Measurements from ENCODE around the gene CLBA1.

The CLBA1 gene

DNA sequence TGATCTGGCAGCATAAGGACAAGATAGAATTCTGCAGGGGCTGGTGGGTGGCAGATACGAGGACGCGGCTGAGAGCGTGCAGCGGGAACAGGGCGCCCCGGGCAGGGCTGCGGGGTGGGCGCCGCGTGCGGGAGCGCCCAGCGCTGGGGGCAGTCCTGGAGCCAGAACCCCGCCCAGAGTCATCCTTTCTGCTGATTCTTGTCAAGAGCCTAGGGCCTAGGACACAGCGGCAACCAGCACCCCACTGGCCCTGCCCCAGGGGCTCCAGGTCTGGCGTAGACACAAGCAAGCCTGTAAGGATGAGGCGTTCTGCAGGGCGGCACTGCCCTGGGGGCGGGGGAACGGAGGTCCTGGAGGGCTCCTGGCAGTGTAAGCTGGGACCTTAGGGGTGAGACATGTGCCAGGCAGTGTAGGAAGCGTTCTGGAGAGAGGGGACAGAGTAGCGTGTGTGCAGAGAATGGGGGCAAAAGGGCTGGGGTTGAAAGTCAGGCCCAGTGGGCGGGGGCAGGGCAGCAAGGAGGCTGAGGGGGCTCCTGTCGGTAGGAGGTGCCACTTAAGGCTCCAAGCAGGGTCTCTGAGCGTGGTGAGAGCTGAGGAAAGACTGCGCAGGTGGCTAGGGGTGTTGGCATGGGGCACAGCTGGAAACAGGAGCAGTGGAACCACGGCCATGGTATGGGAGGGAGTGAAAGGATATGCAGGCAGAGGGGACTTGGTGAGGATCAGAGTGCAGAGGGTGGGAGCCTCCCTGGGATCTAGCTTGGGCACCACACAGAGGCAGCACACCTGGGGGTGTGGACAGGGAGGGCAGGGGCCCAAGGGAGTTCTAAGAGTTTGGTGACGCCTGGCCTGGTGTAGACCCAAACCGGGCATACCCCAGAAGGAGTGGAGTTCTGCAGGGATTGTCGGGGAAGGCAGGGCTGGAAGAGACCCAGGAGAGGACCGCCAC, 6.6 kb upstream of the CLBA1 start:
- DNase-seq = peak in 1 of 3 donors; percentile 24
- Histone ChIP-seq H3K36me3 (ENCODE audit: control insufficient read depth in 4 of 4, insufficient read depth in 4 of 4, low read length in 3 of 4) (no peaks in the 10 kb centered on the region), H3K27ac (ENCODE audit: insufficient read depth in 1 of 2, low read depth in 1 of 2, low read length in 2 of 2, poor library complexity in 1 of 2, severe bottlenecking in 2 of 2) (no peak overlapping the region), H3K4me1 (ENCODE audit: control extremely low read depth in 1 of 4, control insufficient read depth in 4 of 4, insufficient read depth in 4 of 4, low read length in 3 of 4) (peaks cover 0 to 16% (median 13%) of the 10 kb centered on the region in 4 experiments), H3K9me3 (ENCODE audit: control extremely low read depth in 1 of 5, control insufficient read depth in 4 of 5, insufficient read depth in 2 of 5, low read depth in 1 of 5, low read length in 4 of 5) (no peaks in the 10 kb centered on the region), H3K4me3 (ENCODE audit: control insufficient read depth in 1 of 7, extremely low read depth in 1 of 7, insufficient read depth in 4 of 7, low read depth in 2 of 7, low read length in 6 of 7) (peak overlapping the region in 3 of 7 experiments; percentile 19 to 74 (median 66)), H3K27me3 (replicated peaks in 2 of 5; ENCODE audit: control insufficient read depth in 4 of 5, insufficient read depth in 5 of 5, low read length in 4 of 5) (peaks cover 0 to 28% (median 18%) of the 10 kb centered on the region in 5 experiments)
- 48% methylated on average over 26 of the region's 32 CpGs for WGBS (ENCODE audit: insufficient coverage)
- CTCF ChIA-PET = interaction anchor here (1.3 to 1.4 kb wide), 2 partner anchors 10 to 65 kb away, joined by 4 to 6 read pairs; no protein-coding TSS in a partner anchor
- POLR2A ChIA-PET = interaction anchor here (0.6 kb wide), 1 partner anchor 288 kb away, joined by 7 read pairs; no protein-coding TSS in a partner anchor

DNA sequence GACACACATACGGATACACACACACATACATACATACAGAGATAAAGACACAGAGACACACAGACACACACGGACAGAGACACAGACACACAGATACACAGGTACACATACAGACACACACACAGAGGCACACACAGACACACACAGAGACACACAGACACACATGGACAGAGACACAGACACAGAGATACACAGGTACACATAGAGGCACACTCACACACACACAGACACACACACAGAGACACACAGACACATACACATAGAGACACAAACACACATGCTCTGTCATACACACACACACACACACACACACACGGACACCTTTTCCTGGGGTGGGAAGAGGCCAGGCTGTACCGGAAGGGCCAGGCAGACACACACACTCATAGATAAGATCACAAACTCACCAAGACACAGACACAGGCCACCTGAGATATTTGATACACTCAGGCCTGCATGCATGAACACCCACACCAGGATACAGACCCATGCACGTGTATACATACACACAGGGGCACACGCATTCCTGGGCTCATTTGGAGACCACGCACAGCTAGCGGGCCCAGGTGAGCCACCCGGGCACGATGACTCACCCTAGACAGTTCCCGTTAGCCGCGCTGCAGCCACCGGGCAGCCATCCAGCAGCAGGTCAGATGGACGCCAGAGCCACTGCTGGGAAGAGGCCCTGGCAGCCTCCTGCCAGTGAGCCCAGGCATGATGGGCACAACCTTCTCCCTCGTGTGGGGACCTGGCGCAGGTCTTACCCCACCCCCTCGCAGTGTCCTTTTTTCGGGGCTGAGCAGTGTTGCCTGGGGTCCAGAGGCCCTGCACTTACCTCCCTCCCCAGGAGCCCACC, 5.6 kb upstream of the CLBA1 start:
- peaks cover 0 to 28% (median 18%) of the 10 kb centered on the region in 5 experiments for H3K27me3 ChIP-seq (replicated peaks in 2 of 5; ENCODE audit: control insufficient read depth in 4 of 5, insufficient read depth in 5 of 5, low read length in 4 of 5)
- no peak for DNase-seq
- no peak overlapping the region for H3K4me3 ChIP-seq (ENCODE audit: control insufficient read depth in 1 of 7, extremely low read depth in 1 of 7, insufficient read depth in 4 of 7, low read depth in 2 of 7, low read length in 6 of 7)
- H3K4me1 ChIP-seq (ENCODE audit: control extremely low read depth in 1 of 4, control insufficient read depth in 4 of 4, insufficient read depth in 4 of 4, low read length in 3 of 4) = peaks cover 0 to 18% (median 13%) of the 10 kb centered on the region in 4 experiments
- H3K36me3 ChIP-seq (ENCODE audit: control insufficient read depth in 4 of 4, insufficient read depth in 4 of 4, low read length in 3 of 4) = no peaks in the 10 kb centered on the region
- ChIA-PET CTCF (interaction anchor here (1.4 to 1.9 kb wide), 2 partner anchors 11 to 63 kb away, joined by 4 to 11 read pairs; no protein-coding TSS in a partner anchor), POLR2A (no interaction called here)
- H3K27ac ChIP-seq (ENCODE audit: insufficient read depth in 1 of 2, low read depth in 1 of 2, low read length in 2 of 2, poor library complexity in 1 of 2, severe bottlenecking in 2 of 2) = no peak overlapping the region
- WGBS (ENCODE audit: insufficient coverage) = 86% methylated on average over 16 of the region's 19 CpGs
- no peaks in the 10 kb centered on the region for H3K9me3 ChIP-seq (ENCODE audit: control extremely low read depth in 1 of 5, control insufficient read depth in 4 of 5, insufficient read depth in 2 of 5, low read depth in 1 of 5, low read length in 4 of 5)

DNA sequence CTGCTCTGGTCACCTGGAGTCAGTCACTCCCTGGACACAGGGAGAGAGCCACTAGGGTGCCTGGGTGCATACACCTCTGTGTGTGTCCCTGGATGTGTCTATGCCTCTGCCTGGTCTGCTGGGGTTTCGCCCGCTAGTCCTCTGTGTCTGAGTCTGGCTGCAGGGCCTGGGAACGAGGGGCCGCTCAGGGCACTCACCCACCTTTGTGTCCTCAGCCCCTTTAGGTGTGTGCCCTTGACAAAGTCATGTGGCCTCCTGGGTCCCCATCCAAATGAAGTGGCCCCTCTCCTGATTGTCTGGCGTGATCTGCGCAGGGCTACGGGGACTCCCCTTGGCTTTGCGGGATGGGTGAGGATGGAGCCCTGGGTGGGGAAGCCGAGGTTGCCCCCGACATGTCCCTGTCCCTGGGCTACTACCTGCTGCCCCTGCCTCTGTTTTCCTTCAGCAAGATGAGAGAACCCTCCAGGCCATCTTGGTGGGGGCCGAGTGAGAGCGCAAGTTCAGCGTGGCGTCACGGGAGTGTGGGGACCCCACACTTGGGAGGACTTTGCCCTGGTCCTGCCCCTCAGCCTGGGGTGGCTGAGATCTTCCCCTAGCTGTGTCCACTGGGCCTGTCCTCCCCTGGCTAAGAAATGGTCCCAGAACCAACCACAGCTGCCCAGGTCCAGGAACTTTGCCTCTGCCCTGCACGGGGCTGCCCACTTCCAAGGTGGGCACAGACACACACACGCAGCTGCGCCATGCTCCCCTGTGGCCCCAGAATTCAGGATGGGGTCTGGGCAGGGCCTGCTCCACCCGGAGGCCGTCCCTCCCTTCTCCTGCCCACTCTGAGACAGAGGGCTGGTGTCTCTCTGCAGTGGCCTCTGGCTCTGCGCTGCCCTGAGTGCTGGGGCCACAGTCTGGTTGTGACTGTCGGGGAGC, 4.7 kb upstream of the CLBA1 start:
- ChIA-PET CTCF (interaction anchor here (1.0 to 1.9 kb wide), 4 partner anchors 12 to 64 kb away, joined by 3 to 11 read pairs (median 6); no protein-coding TSS in a partner anchor), POLR2A (no interaction called here)
- no peaks in the 10 kb centered on the region for H3K36me3 ChIP-seq (ENCODE audit: control insufficient read depth in 4 of 4, insufficient read depth in 4 of 4, low read length in 3 of 4)
- 96% methylated on average over 21 of the region's 22 CpGs for whole genome bisulfite sequencing (ENCODE audit: insufficient coverage)
- H3K9me3 ChIP-seq (ENCODE audit: control extremely low read depth in 1 of 5, control insufficient read depth in 4 of 5, insufficient read depth in 2 of 5, low read depth in 1 of 5, low read length in 4 of 5) = no peaks in the 10 kb centered on the region
- no peak overlapping the region for H3K4me3 ChIP-seq (ENCODE audit: control insufficient read depth in 1 of 7, extremely low read depth in 1 of 7, insufficient read depth in 4 of 7, low read depth in 2 of 7, low read length in 6 of 7)
- no peak for DNase-seq
- H3K4me1 ChIP-seq (ENCODE audit: control extremely low read depth in 1 of 4, control insufficient read depth in 4 of 4, insufficient read depth in 4 of 4, low read length in 3 of 4) = peaks cover 0 to 18% (median 15%) of the 10 kb centered on the region in 4 experiments
- H3K27me3 ChIP-seq (replicated peaks in 2 of 5; ENCODE audit: control insufficient read depth in 4 of 5, insufficient read depth in 5 of 5, low read length in 4 of 5) = peaks cover 0 to 28% (median 18%) of the 10 kb centered on the region in 5 experiments
- no peak overlapping the region for H3K27ac ChIP-seq (ENCODE audit: insufficient read depth in 1 of 2, low read depth in 1 of 2, low read length in 2 of 2, poor library complexity in 1 of 2, severe bottlenecking in 2 of 2)

DNA sequence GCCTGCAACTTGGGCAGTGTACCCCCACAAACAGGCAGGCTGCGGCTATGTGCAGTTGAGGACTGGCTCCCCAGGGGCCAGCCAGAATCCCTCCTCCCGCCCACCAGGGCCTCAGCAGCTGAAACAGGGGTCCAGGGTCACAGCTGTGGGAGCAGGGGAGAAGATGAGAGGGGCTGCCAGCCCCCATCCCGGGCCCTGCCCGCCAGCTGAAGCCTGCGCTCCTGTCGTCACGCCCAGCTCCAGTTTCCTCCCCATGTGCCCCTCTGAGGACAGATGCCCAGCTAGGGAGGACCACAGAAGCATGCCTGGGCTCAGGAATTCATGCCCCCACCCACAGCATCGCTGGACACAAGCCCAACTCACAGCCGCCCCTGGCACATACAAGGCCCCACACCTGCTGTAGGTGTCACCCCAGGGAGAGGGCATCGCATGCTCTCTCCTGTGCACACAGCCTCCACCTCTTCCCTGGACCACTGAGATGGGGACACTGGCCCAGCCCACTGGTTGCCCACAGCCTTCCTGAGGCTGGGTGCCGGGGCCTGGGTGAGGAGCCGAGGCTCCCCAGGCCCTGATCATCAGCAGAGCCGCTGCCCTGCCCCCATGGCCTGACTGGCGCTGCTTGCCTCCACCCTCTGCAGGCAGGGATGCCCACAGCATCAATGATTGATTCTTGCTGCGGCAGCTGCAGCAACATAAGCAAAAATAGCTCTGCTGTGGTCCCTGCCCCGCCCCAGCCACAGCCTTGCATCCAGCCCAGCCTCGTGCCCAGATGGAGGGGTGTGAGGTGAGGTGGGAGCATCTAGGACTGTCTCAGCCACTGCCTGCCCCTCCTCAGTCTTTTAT, 3.7 kb upstream of the CLBA1 start:
- H3K4me1 ChIP-seq (ENCODE audit: control extremely low read depth in 1 of 4, control insufficient read depth in 4 of 4, insufficient read depth in 4 of 4, low read length in 3 of 4) = peaks cover 0 to 25% (median 21%) of the 10 kb centered on the region in 4 experiments
- no peak for DNase-seq
- ChIA-PET CTCF (interaction anchor here (1.0 to 1.9 kb wide), 3 partner anchors 38 to 63 kb away, joined by 3 to 11 read pairs (median 7); no protein-coding TSS in a partner anchor), POLR2A (no interaction called here)
- WGBS (ENCODE audit: insufficient coverage) = 93% methylated on average over 13 of the region's 17 CpGs
- no peaks in the 10 kb centered on the region for H3K9me3 ChIP-seq (ENCODE audit: control extremely low read depth in 1 of 5, control insufficient read depth in 4 of 5, insufficient read depth in 2 of 5, low read depth in 1 of 5, low read length in 4 of 5)
- H3K27ac ChIP-seq (ENCODE audit: insufficient read depth in 1 of 2, low read depth in 1 of 2, low read length in 2 of 2, poor library complexity in 1 of 2, severe bottlenecking in 2 of 2) = no peak overlapping the region
- no peaks in the 10 kb centered on the region for H3K36me3 ChIP-seq (ENCODE audit: control insufficient read depth in 4 of 4, insufficient read depth in 4 of 4, low read length in 3 of 4)
- H3K4me3 ChIP-seq (ENCODE audit: control insufficient read depth in 1 of 7, extremely low read depth in 1 of 7, insufficient read depth in 4 of 7, low read depth in 2 of 7, low read length in 6 of 7) = no peak overlapping the region
- H3K27me3 ChIP-seq (replicated peaks in 2 of 5; ENCODE audit: control insufficient read depth in 4 of 5, insufficient read depth in 5 of 5, low read length in 4 of 5) = peaks cover 0 to 21% (median 17%) of the 10 kb centered on the region in 5 experiments

DNA sequence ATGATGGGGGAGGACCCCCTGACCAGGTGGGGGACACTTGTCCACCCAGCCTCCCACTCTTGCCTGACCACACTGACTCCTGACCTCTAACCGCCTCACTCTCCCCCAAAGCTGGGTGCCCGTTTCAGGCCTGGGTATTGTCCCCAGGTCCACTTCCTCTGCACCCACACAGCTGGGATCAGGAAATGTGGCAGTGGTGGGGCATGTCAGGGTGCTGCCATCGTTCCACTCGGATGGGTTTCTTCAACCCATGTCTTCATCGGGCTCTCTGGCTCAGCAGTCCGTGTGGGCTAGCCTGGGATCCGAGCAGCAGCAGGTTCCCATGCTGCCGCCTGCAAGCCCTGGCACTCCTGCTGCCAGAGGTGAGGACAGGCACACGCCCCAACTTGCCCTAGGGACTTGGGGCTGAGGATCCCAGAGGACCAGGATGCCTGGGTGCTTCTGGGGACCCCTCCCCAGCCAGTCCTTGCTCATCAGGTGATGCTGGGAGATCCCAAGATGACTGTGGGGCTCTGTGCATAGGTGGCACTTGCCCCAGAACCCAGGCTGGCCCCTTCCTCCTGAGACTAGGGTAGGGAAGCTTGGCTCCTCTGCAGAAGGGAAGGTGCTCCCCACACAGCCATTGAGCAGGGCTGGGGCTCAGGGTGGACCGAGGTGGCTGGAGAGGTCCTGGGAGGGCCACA, 2.9 kb upstream of the CLBA1 start:
- peaks cover 0 to 13% (median 11%) of the 10 kb centered on the region in 5 experiments for H3K27me3 ChIP-seq (replicated peaks in 2 of 5; ENCODE audit: control insufficient read depth in 4 of 5, insufficient read depth in 5 of 5, low read length in 4 of 5)
- H3K9me3 ChIP-seq (ENCODE audit: control extremely low read depth in 1 of 5, control insufficient read depth in 4 of 5, insufficient read depth in 2 of 5, low read depth in 1 of 5, low read length in 4 of 5) = no peaks in the 10 kb centered on the region
- ChIA-PET CTCF (no interaction called here), POLR2A (no interaction called here)
- WGBS (ENCODE audit: insufficient coverage) = 90% methylated on average over 7 of the region's 10 CpGs
- H3K4me3 ChIP-seq (ENCODE audit: control insufficient read depth in 1 of 7, extremely low read depth in 1 of 7, insufficient read depth in 4 of 7, low read depth in 2 of 7, low read length in 6 of 7) = no peak overlapping the region
- no peak for DNase-seq
- peaks cover 0 to 21% (median 20%) of the 10 kb centered on the region in 4 experiments for H3K4me1 ChIP-seq (ENCODE audit: control extremely low read depth in 1 of 4, control insufficient read depth in 4 of 4, insufficient read depth in 4 of 4, low read length in 3 of 4)
- no peak overlapping the region for H3K27ac ChIP-seq (ENCODE audit: insufficient read depth in 1 of 2, low read depth in 1 of 2, low read length in 2 of 2, poor library complexity in 1 of 2, severe bottlenecking in 2 of 2)
- H3K36me3 ChIP-seq (ENCODE audit: control insufficient read depth in 4 of 4, insufficient read depth in 4 of 4, low read length in 3 of 4) = no peaks in the 10 kb centered on the region
